T1000 (cell line): ENCODE measurements around the gene CASK.

Source experiments
- DNase-seq: peaks from one replicate; lab custom pipeline; 2025; ENCODE audit warnings: mixed read lengths; lab: John Stamatoyannopoulos, UW

The CASK gene

DNA sequence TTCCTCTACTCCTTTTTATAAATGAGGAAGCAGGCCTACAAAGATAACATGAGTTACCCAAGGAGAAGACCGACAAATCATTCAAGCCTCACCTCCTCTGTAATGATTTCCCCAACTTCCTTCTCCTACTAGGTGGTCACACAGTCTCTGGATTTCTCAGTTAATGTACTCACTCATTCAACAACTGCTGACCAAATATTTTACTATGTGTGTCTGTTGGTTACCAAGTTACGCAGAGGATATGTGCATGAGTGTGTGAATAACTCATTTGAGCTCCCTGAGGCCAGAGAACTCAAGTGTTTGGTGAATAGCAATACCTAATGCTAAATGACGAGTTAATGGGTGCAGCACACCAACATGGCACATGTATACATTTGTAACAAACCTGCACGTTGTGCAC lies 10.4 kb downstream of the CASK start:
- DNase-seq, result no peak

DNA sequence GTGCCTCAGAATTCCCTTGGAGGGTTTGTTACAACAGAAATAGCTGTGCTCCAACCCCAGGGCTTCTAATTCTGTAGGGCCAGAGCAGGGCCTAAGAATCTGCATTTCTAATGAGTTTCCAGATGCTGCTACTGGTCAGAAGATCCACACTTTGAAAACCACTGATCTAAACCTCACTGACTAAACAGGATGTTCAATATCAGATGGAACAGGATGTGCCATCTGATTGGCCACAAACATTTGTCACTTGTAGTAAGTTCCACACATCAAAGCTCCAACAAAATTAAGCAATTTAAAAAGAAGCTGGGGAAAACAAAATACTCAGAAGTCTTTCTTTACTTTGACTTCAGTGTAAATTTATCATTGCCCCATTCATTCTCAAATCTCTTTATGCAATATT lies 14.3 kb downstream of the CASK start:
- no peak for DNase-seq

DNA sequence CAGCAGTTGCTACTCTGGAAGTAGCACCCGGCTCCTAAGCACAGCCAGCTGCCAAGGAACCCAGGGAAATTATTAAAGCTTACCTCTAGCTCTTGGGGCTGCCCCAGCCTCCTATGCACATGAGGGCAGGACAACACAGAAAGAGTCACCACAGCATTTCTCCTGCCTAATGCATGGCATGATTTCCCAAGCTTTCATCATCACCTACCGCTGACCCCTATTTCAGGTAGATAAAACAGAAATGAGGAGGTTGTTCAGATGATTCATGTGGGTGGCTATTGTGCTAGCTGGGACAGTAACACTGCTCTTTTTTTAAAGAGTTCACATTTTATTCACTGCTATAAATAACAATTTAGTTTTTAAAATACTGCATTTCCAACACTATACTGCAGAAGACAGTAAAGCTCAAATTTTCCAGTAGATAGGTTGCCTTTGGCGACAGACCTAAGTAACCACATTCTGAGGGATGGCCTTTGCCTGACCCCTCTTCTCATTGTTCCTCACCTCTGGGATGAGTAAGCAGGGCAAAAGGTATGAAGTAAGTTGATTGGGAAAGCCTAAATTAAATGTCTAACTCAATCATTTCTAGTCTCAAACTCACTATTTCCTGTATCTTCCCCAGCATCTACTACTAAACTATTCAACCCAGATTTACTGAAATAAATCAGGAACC lies 16.7 kb downstream of the CASK start:
- no peak for DNase-seq

DNA sequence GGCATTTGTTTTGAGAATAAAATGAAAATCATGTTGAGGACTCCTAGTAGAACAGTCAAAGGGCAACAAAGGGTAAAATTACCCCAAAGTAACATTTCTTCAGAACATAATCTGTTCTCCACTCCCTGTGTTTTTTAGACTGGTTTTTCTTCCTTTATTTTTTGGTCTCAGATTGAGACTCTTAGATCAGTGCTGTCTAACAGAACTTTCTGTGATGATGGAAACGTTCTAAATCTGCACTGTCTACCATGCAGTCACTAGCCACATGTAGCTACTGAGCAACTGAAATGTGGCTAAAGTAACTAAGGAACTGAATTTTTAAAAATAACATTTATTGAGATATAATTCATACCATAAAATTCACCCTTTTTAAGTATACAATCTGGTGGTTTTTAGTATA lies 19.8 kb downstream of the CASK start:
- no peak for DNase-seq

DNA sequence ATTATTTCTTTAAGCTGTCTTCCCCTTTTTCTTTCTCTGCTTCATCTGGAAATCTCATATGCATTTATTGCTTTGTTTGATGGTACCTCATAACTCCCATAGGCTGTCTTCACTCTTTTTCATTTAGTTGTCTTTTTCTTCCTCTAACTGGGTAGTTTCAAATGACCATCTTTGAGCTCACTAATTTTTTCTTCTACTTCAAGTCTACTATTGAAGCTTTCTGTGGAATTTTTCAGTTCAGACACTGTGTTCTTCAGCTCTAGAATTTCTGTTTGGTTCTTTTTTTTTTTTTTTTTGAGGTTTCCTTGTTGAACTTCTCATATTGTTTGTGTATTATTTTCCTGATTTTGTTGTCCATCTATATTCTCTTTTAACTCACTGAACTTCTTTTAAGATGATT lies 23.0 kb downstream of the CASK start:
- no peak for DNase-seq

DNA sequence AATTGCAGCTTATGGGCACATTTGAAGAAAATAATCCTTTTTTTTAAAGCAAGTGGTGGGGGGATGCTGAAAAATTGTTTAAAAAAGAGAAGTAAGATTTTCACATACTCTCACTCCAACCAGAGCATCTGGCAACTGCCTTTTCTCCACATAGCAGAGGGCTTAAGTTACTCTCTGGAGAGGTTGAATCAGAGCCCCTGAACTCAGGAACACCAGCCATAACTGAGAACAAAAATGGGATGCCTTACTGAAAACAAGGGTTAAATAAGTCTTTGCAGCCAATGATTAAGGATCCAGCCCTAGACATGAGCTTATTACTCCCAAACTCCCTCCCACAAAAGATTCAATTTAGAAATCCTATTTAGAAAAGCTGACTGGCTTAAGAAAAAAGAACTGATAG lies 27.5 kb downstream of the CASK start:
- no peak for DNase-seq

DNA sequence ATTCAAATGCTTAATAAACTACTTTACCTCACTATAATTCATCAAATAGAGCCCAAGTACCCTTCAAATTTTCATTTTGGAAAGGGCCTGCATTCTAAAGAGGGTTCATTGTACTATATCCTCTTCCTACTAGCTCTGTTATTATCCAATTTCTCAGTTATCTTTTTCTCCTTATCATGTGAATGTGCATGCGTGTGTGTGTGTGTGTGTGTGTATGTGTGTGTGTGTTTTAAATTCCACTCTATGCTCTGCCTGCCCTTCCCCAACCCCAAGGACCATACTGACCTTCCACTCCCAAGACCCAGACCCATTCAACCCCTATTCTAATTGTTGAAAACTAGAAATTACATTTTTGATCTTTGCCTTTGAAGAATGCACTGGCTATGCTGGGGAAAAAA lies 33.3 kb downstream of the CASK start:
- DNase-seq, result no peak

DNA sequence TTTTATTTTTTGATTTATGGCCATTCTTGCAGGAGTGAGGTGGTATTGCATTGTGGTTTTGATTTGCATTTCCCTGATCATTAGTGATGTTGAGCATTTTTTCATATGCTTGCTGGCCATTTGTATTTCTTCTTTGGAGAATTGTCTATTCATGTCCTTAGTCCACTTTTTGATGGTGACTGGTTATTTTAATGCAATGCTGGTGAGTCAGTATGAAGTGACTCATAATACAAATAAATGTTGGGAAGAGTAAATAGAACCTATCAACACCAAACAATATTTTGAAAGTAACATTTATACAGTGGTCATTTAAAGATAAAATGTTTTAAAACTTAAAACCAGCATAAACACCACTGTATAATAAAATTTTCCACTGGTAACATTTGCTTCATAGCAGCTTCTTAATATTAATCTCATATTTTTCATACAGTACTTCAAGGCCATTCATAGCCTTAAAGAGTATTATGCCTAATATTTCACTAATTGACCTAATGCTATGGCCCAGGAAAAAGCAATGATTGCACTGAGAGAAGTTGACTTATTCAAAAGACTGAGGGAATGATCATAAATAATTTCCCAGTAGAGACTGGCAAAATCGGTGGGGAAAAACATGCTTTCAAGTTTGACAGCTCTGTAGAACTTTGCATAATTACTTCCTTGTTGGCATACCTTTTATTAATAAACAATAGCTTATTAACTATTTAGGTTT lies 33.9 kb downstream of the CASK start:
- DNase-seq, result no peak

DNA sequence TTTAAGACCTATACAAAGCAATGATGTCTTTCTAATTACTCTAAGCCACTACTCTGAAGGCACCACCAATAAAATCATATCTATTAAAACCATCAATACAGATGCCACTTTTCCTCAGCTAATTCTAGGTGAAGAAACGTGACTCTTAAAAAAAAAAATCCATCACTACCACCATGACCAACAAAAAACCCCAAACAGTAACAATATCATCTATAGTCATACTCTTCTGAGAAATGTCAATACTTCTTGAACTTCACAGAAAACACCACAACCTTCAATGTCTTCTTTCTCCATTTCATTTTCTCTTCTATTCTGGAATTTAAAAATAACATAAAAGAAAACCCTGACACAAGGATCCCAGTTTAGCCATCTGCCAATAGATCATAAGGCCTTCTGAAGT lies 35.7 kb downstream of the CASK start:
- DNase-seq, result no peak

DNA sequence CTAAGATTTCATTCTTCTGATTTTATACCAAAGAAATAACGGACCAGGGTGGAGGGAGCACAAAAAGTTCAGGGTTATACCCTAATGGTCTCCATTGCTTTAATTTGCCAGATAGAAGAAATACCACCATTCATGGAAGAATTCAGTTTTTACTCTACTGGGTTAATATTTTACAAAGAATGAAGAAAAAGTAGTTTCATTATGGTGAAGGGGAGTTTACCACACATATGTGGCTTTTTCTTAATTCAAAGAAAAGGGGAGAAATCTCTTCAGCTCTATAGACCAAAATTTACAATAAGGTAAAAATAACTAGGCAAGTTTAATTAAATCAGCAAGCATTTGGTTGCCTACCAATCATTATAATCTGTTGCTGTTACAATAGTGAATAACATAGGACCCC lies 37.6 kb downstream of the CASK start:
- no peak for DNase-seq

DNA sequence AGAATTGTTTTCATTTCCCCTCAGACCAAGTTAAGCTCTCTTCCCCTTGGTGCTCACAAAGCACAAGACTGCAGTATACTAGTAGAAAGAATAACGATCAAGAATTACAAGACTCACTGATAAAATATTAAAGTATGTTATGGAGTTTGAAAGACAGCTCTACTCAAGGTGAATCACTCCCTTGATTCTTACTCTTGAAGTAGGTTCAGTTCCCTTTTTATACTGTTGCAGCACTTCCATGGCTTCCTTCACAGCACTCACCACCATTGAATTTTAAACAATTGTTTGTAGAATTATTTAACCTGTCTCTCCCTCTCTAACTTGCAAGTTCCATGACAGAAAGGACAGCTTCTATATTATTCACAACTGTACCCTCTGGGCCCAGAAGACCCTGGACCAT lies 42.2 kb downstream of the CASK start:
- no peak for DNase-seq

DNA sequence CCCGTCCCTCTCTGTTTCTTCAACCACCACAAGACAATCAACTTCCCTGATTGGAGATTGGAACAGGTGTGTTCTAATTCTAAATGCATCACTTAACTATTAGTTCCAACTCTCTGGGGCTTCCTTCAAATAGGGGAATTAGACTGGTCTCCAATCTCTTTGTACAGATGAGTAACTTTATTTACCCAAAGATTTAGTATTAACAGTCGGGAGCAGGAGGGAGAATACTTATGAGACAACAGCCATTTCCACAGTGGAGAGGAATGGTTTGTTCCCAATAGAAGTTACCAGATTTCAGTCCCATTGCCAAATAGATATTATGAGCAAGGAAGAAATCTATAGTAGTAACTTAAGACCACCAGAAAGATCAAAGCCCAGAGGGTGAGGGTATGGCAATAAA lies 46.2 kb downstream of the CASK start:
- no peak for DNase-seq

DNA sequence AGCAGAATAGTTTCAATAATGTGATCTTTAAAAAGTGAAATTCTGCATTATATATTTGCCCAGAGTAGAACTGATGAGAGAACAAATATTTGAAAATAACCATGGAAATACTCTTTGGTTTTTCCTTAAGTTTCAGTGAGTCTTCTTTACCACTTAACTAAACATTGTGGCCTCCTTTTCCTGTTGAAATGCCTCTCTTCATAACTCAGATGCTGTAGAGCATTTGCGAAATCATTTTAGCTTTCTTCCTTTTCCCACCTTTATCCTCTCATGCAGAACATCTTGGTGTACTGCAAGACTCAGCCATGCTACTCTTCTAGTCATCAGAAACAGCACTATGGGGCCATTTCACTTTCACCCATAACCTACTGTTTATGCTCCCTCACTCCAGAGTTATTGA lies 48.2 kb downstream of the CASK start:
- DNase-seq, result no peak

DNA sequence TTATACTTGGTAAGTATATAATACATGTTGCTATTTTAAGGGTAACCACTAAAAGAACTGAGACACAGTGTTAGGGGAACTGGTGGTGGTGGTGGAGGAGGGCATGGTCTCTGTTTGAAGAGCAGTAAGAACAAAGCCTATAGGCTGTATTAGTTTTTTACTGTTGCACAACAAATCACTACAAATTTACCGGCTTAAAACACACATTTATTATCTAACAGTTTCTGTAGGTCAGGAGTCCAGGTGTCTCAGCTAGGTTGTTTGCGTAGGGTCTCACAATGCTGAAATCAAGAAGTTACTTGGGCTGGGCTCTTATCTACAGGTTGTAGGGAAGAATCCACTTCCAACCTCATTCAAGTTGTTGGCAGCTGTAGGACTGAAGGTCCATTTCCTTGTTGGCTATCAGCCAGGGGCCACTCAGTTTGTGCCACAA lies 52.6 kb downstream of the CASK start:
- DNase-seq, result no peak

DNA sequence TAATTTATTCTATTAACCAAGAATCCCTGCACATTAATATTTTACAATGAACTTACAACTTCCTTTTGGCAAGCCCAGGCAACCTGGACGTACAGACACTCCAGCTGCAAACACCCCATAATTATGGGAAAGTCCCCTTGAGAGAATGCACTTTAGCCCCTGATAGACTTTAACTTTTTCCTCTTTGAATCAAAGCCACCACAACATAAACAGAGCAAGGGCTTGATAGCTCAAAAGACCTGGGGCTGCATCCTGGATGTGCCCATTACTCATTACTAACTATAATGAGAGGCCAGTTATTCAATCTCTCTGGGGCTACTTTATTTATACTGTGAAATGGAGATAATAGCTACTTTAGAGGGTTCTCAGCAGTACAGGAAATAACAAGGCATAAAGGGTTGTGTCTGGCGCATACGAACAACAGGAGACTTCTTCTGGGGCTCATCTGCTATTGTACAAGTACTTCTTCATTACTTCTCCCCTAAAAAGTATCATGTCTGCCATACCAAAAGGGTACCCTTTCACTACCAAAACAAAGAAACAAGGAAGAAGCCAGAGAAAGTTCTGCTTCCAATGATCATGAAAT lies 54.9 kb downstream of the CASK start:
- no peak for DNase-seq

DNA sequence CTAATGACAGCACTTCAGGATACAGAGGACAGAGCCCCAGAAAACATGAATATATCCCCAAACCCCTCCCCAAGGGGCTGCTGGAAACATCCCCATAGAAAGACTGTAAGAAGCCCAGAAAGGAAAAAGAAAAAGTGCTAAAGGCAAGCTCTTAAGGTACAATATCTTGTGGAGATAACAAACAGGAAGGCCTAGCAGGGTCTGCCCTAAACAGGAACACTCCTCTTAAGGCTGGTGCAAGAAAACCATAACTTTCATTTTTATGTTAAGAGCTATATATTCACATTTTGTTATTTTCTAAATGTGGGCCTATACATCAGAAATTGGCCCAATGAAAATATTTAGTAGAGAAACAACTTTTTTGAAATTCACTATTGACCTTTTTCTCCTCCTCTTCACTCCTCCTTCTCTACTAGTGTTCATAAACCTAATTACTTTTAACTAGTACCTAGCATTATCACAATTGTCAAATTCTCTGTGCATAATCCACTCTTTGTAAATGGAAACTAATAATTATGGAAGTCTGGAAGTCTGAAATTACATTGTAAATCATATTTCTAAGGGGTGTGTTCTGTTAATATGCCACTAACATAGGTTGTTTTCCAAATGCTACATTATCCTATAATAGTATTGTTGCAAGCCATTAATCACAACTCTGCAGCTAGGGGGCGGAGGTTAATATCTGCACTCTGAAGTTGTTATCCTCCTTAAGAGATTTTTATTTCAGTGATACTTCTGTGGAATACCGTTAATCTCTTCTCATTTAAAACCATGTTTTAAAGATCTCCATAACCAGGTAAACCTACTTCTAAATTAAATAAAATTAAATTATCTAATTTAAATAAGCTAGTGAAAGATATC lies 59.8 kb downstream of the CASK start:
- DNase-seq, result no peak

DNA sequence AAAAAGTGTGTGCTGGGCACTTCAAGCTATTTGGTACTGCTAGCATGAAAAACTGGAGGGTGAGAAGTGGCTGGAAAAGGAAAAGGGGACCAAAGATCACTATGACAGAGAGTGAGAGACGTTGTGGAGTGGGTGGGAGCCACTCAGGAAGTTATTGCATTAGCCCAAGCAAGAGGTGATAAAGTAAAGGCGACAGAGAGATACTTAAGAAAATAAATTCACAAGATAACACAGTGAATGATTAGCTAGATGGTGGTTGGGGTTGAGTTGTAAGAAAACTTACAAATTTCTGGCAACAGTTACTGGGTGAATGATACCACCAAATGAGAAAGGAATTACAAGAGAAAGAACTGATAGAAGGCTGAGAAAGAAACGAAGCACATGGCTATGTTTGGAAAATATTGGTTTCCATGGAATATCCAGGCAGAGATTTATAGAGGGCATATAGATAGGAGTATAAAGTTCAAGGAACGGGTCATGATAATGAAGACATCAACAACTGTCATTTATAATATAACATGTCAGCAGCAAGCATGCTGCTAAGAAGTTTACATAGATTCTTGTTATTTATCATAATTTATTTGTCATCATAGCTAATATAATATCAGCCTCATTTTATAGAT lies 60.7 kb downstream of the CASK start:
- DNase-seq, result no peak

DNA sequence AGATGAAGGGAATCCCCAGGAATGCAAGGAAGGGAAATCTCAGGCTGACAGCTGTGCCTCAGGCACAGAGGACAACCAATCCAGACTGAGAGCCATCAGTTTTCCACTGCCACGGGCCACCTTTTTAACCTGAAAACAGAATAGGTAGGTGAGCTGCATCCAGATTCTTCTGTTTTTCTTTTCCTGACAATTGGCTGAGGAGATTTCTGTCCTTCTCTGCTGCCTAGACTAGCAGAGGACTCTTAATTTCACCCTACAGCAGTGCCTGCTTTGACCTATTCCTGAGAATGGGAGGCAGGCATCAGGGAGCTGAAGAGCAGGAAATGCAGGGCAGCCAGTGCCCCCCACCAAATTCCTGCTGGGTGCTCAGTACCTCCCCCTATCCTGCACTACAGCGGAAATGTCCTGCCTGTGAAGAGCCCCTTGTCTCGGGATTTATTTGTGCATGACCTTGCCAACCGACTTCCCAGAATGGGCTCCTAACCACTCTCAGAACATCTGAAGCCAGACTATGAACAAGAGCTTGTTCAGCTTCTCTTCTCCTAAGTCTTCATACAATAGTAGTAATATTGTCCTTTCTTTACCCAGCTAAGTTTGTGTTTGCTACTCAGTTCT lies 65.1 kb downstream of the CASK start:
- no peak for DNase-seq

DNA sequence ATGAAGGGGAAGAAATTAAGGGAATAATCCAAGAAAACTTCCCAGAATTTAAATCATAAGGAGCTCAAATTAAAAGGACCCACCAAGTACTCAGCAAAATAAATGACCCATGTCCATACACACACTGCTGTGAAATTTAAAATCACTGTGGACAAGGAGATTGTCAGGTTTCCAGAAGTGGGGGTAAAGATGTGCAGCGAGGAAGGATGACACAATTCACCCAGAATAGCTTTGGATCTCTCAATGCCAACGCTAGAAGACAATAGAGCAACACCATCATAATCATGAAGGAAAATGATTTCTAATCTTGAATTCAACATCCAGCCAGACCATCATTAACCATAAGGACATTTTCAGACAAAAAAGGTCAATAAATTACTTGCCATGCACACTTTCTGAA lies 65.7 kb downstream of the CASK start:
- no peak for DNase-seq

DNA sequence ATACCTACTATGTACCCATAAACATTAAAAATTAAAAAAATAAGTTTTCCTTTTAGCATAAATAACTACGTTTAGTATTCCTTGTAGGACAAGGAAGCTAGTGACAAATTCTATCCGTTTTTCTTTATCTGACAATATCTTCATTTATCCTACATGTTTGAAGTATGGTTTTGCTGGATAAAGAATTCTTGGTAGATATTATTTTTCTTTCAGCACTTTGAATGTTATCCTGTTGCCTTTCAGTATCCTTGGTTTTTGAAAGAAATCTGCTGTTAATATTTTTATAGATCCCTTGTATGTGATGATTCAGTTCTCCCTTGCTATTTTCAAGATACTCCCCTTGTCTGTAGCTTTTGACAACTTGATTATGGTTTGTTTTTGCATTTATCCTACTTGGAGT lies 76.6 kb downstream of the CASK start:
- DNase-seq, result no peak

DNA sequence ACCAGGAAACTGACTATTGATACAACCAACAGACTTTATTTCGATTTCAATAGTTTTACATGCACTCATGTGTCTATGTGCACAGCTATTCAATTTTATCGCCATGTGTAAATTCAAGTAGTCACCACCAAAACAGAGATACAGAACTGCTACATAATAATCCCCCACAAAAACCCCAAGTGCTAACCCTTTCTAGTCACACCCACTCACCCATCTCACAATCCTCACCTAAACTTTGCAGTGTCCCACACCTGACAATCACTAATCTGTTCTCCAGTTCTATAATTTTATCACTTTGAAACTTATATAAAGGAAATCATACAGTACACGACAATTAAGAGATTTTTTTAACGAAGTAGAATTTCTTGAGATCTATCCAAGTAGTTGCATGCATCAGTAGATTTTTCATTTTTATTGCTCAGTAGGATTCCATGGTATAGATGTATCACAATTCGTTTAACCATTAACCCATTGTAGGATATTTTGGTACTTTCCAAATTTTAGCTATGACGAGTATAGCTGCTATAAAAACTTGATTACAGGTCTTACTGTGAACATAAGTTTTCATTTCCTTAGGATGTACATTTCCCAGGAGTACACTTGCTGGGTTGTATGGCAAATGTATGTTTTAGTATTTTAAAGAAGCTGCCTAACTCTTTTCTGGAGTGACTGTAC lies 85.9 kb downstream of the CASK start:
- no peak for DNase-seq
